ENCODE results near the gene IL17RB. TPM values are rescaled to one million over a fixed set of nuclear protein-coding genes. Genes with fewer than 3 reads are reported as not detected.

IL17RB gene
- total RNA-seq, 1 donor from 2014 or later = 11.1 TPM

DNA sequence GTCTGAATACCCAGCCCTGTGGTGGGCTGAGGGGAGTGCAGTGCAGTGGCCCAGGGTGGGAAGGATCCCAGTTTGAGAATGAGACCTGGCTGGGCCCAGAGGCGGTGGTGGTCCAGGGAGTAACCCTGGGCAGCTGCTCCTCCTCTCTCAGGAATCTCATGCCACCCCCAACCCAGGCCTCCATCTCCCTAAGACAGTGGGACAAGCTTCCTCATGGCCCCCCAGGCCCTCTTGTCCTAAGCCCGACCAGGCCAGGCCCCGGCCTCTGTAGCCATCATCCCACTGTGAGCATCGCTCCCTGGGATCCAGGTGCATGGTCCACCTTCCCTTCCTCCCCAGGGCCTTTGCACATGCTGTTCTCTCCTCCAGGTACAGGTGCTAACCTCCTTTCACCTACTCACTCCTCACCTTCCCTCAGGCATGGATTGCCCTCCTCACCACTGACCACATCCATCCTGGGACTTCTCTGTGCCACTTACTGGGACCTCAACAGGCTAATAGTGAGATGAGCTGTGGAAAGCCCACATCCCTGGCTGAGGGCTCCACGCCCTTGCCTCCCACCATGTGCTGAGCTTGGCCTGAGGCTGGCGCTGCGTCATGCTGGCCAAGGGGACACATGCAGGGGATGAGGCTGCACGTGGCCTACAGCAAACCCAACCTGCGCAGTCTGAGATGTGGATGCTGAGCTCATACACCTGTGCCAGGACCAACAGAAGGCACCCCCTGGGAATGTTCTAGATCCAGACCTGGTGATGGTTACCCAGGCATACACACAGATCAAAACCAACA lies 10.1 kb upstream of the IL17RB start:
- H3K4me3 Mint-ChIP-seq (ENCODE audit: low read depth) = no peak overlapping the region
- no peaks in the 10 kb centered on the region for H3K9me3 Mint-ChIP-seq (ENCODE audit: low read depth)
- H3K27me3 Mint-ChIP-seq = no peaks in the 10 kb centered on the region
- TF ChIP-seq, protein P1, sequence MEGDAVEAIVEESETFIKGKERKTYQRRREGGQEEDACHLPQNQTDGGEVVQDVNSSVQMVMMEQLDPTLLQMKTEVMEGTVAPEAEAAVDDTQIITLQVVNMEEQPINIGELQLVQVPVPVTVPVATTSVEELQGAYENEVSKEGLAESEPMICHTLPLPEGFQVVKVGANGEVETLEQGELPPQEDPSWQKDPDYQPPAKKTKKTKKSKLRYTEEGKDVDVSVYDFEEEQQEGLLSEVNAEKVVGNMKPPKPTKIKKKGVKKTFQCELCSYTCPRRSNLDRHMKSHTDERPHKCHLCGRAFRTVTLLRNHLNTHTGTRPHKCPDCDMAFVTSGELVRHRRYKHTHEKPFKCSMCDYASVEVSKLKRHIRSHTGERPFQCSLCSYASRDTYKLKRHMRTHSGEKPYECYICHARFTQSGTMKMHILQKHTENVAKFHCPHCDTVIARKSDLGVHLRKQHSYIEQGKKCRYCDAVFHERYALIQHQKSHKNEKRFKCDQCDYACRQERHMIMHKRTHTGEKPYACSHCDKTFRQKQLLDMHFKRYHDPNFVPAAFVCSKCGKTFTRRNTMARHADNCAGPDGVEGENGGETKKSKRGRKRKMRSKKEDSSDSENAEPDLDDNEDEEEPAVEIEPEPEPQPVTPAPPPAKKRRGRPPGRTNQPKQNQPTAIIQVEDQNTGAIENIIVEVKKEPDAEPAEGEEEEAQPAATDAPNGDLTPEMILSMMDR (IDR thresholded peaks at IDR 0.05; ENCODE audit: unreplicated experiment) = no peak
- no peak for DNase-seq (ENCODE audit: low spot score, unreplicated experiment)
- H3K27ac Mint-ChIP-seq = no peak overlapping the region
- H3K4me1 Mint-ChIP-seq (ENCODE audit: low read depth) = peaks cover 6% of the 10 kb centered on the region
- peaks cover 23% of the 10 kb centered on the region for H3K36me3 Mint-ChIP-seq (ENCODE audit: insufficient read depth)

DNA sequence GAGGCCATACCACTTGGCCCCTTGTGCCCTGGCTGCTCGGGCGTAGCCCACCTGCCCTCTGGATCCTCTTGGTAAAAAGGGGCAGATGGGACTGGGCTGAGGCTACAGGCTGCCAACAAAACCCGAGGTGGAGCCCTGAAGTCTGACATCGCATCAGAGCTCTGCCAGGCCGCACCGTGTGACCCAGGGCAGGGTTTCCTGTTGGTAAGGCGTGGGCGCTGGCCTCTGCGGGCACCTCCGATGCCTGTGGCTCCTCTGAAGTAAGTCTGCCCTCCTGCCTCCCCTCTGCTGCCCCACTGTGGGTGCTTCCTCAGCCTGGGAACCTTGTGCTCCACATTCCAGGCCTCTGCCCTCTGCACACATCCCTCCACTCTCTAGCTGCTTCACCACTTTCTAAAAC lies 9.0 kb upstream of the IL17RB start:
- no peak overlapping the region for H3K27ac Mint-ChIP-seq
- H3K27me3 Mint-ChIP-seq = no peaks in the 10 kb centered on the region
- TF ChIP-seq, protein P1 (IDR thresholded peaks at IDR 0.05; ENCODE audit: unreplicated experiment) = no peak
- peaks cover 23% of the 10 kb centered on the region for H3K36me3 Mint-ChIP-seq (ENCODE audit: insufficient read depth)
- DNase-seq (ENCODE audit: low spot score, unreplicated experiment) = no peak
- H3K9me3 Mint-ChIP-seq (ENCODE audit: low read depth) = no peaks in the 10 kb centered on the region
- H3K4me1 Mint-ChIP-seq (ENCODE audit: low read depth) = peaks cover 9% of the 10 kb centered on the region
- no peak overlapping the region for H3K4me3 Mint-ChIP-seq (ENCODE audit: low read depth)

DNA sequence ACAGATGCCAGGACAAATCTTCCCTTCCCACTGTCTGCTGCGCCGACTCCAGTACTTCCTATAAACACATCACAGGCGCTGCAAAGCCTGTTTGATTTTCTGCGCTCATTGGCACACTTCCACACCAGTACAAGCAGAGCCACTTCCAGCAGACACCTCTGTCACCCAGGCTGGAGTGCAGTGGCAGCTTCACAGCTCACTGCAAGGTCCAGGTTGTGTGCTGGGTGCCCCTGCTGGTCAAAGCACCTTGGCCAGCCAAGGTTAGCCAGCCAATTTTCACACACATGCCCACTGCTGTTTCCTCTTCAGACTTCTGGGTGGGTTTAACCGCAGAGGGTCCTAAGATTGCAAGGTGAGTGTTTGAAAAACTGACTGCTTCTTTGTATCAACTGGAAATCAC lies 5.1 kb upstream of the IL17RB start:
- peaks cover 8% of the 10 kb centered on the region for H3K36me3 Mint-ChIP-seq (ENCODE audit: insufficient read depth)
- peaks cover 33% of the 10 kb centered on the region for H3K4me1 Mint-ChIP-seq (ENCODE audit: low read depth)
- H3K27me3 Mint-ChIP-seq = no peaks in the 10 kb centered on the region

DNA sequence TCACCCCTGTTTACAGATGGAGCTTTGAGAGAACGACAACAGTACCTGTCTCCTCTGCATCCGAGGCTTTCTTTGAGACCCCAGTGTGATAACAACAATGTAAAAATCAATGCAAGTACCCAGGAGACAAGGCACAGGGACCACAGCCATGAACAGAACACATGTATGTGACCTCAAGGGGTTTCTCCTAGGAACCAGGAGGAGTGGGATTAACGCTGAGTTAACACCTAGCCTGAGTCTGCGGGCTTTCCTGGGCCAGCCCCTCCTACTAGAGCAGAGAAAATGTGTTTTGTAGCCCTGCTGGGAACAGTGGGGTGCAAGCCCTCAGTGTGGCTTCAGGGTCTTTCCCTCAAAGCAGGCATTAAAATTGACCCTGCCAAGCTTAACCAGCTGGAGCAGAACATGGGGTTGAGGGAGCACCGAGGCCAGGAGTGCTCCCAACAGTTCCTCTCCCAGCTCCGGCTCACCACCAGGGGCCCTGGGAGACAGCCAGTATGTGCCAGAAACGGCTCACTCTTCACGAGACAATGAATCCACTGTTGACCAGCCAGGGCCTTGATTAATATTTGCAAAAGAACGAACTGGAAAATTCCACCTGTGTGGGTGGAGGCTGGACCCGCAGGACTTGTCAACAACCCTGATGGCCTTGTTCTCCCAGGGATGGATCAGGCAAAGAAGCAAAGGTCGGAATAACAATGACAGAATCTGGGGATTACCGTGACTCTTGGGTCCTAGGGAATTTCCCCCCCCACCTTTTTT lies 3.8 kb upstream of the IL17RB start:
- peaks cover 33% of the 10 kb centered on the region for H3K4me1 Mint-ChIP-seq (ENCODE audit: low read depth)
- TF ChIP-seq, protein P1 (IDR thresholded peaks at IDR 0.05; ENCODE audit: unreplicated experiment) = peak; percentile 57
- DNase-seq (ENCODE audit: low spot score, unreplicated experiment) = peak; percentile 46
- peaks cover 4% of the 10 kb centered on the region for H3K36me3 Mint-ChIP-seq (ENCODE audit: insufficient read depth)
- H3K4me3 Mint-ChIP-seq (ENCODE audit: low read depth) = peak overlapping the region; percentile 27
- peak overlapping the region; percentile 94 for H3K27ac Mint-ChIP-seq
- peaks cover 5% of the 10 kb centered on the region for H3K27me3 Mint-ChIP-seq
- H3K9me3 Mint-ChIP-seq (ENCODE audit: low read depth) = no peaks in the 10 kb centered on the region

More for the DNA sequence above, 5.1 kb upstream of the IL17RB start:
- no peaks in the 10 kb centered on the region for H3K9me3 Mint-ChIP-seq (ENCODE audit: low read depth)
- no peak overlapping the region for H3K27ac Mint-ChIP-seq
- no peak for DNase-seq (ENCODE audit: low spot score, unreplicated experiment)
- H3K4me3 Mint-ChIP-seq (ENCODE audit: low read depth) = no peak overlapping the region
- TF ChIP-seq, protein P1 (IDR thresholded peaks at IDR 0.05; ENCODE audit: unreplicated experiment) = no peak
